Trophoblast cell (in vitro differentiated cells and primary cell): Measurements from ENCODE around the gene ENO1.

Experiments
- DNase-seq, 2 donors: peaks; one replicate each; pipeline ENCODE4 v3.0.0-alpha.2; 2016
- H2AFZ ChIP-seq: 2 replicates; pipeline ENCODE4 v1.6.1; 2013; ENCODE audit warnings: low read length, moderate library complexity, mild to moderate bottlenecking; ENCODE audit not compliant: insufficient read depth, poor library complexity
- H2AK5ac ChIP-seq: 2 replicates; pipeline ENCODE4 v1.6.1; 2013; ENCODE audit warnings: mild to moderate bottlenecking, low read length
- H2BK120ac ChIP-seq: 2 replicates; pipeline ENCODE4 v1.6.1; 2013; ENCODE audit warnings: low read length, mild to moderate bottlenecking, moderate library complexity; ENCODE audit not compliant: insufficient read depth, poor library complexity
- H2BK12ac ChIP-seq: 2 replicates; pipeline ENCODE4 v1.6.1; 2013; ENCODE audit warnings: mild to moderate bottlenecking, low read length, moderate library complexity
- H2BK5ac ChIP-seq: 2 replicates; pipeline ENCODE4 v1.6.1; 2013; ENCODE audit warnings: low read length, low read depth, moderate library complexity, mild to moderate bottlenecking; ENCODE audit not compliant: poor library complexity
- H3K14ac ChIP-seq: 2 replicates; pipeline ENCODE4 v1.6.1; 2013; ENCODE audit warnings: mild to moderate bottlenecking, low read length
- H3K18ac ChIP-seq: 2 replicates; pipeline ENCODE4 v1.6.1; 2013; ENCODE audit warnings: mild to moderate bottlenecking, low read length
- H3K23ac ChIP-seq: 2 replicates; pipeline ENCODE4 v1.6.1; 2013; ENCODE audit warnings: low read length
- H3K27ac ChIP-seq: 2 replicates; pipeline ENCODE4 v1.5.1; 2013; ENCODE audit warnings: low read depth, mild to moderate bottlenecking, inconsistent platforms, low read length, moderate library complexity
- H3K27me3 ChIP-seq: 2 replicates; pipeline ENCODE4 v1.6.1; 2013; ENCODE audit warnings: inconsistent platforms, mild to moderate bottlenecking, low read length, moderate library complexity; ENCODE audit not compliant: insufficient read depth
- H3K36me3 ChIP-seq, 2 experiments: 1 replicate in 1 of 2; 2 replicates in 1 of 2; pipeline ENCODE4 v1.6.1; 2013; ENCODE audit warnings: low read length in 2 of 2, mild to moderate bottlenecking in 2 of 2, moderate library complexity in 1 of 2; ENCODE audit not compliant: insufficient read depth in 2 of 2, control insufficient read depth in 1 of 2
- H3K4ac ChIP-seq: 2 replicates; pipeline ENCODE4 v1.6.1; 2013; ENCODE audit warnings: low read depth, mild to moderate bottlenecking, low read length, moderate library complexity
- H3K4me1 ChIP-seq, 2 experiments: 1 replicate in 1 of 2; 2 replicates in 1 of 2; pipeline ENCODE4 v1.6.1; 2013; ENCODE audit warnings: low read length in 2 of 2, mild to moderate bottlenecking in 2 of 2, moderate library complexity in 1 of 2; ENCODE audit not compliant: insufficient read depth in 2 of 2, control insufficient read depth in 1 of 2
- H3K4me2 ChIP-seq: 2 replicates; pipeline ENCODE4 v1.6.1; 2013; ENCODE audit warnings: inconsistent platforms, mild to moderate bottlenecking, low read length, moderate library complexity
- H3K4me3 ChIP-seq: 2 replicates; pipeline ENCODE4 v1.5.1; 2013; ENCODE audit warnings: mild to moderate bottlenecking, low read depth, low read length, inconsistent platforms
- H3K79me1 ChIP-seq: one replicate; pipeline ENCODE4 v1.6.1; 2013; ENCODE audit warnings: low read length
- H3K79me2 ChIP-seq: 2 replicates; pipeline ENCODE4 v1.6.1; 2013; ENCODE audit warnings: low read length, mild to moderate bottlenecking; ENCODE audit not compliant: control insufficient read depth, insufficient read depth, poor library complexity
- H3K9ac ChIP-seq: 2 replicates; pipeline ENCODE4 v1.6.1; 2013; ENCODE audit warnings: mild to moderate bottlenecking, low read length
- H3K9me3 ChIP-seq: 2 replicates; pipeline ENCODE4 v1.6.1; 2013; ENCODE audit warnings: low read depth, mild to moderate bottlenecking, control low read depth, inconsistent platforms, low read length; ENCODE audit not compliant: insufficient read depth
- H4K12ac ChIP-seq: 2 replicates; pipeline ENCODE4 v1.6.1; 2013; ENCODE audit warnings: low read depth, mild to moderate bottlenecking, low read length, moderate library complexity
- H4K8ac ChIP-seq: 2 replicates; pipeline ENCODE4 v1.6.1; 2013; ENCODE audit warnings: low read depth, mild to moderate bottlenecking, low read length, moderate library complexity
- H4K91ac ChIP-seq: one replicate; pipeline ENCODE4 v1.6.1; 2013; ENCODE audit warnings: low read depth, mild to moderate bottlenecking, low read length, moderate library complexity
- WGBS: extraction: QIAGEN DNeasy Blood & Tissue Kit; methylation state at CpG from one replicate; pipeline ENCODE4 v1.1.7; 2013; ENCODE audit warnings: missing lambda C conversion rate; ENCODE audit not compliant: insufficient read length, insufficient coverage; ENCODE audit errors: extremely low coverage; 5-methylcytosine and 5-hydroxymethylcytosine counted together

The ENO1 gene

DNA sequence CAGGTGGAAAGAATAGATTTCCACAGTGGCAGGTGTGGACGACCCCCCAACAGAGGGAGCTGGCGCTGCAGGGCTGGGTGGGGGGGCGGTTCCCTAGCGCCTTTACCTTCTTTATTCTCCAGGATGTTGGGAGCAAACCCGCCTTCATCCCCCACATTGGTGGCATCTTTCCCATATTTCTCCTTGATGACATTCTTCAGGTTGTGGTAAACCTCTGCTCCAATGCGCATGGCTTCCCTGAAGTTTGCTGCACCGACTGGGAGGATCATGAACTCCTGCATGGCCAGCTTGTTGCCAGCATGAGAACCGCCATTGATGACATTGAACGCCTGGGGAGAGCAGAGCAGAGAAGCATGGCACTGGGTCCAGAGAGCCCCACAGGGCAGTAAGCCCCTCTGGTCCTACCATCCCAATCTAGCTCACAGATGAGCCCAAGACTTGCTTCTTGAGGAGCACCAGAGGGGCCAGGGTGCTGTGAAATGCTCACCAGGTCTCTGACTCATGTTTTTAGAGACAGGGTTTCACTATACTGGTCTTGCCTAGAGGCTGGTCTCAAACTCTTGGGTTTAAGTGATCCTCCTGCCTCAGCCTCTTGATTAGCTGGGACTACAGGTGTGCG is 12.2 kb downstream of the ENO1 start:
- Histone ChIP-seq H2BK5ac (no peak overlapping the region), H4K12ac (no peak overlapping the region), H3K23ac (no peak overlapping the region), H2BK120ac (no peak overlapping the region), H3K4ac (no peak overlapping the region), H3K18ac (no peak overlapping the region), H3K4me3 (no peak overlapping the region), H2BK12ac (no peak overlapping the region), H3K36me3 (peaks cover 80 to 93% of the 10 kb centered on the region in 2 experiments), H3K9me3 (no peaks in the 10 kb centered on the region), H2AFZ (no peak overlapping the region), H3K4me1 (peaks cover 4% of the 10 kb centered on the region in 2 experiments), H3K14ac (no peak overlapping the region), H4K8ac (no peak overlapping the region), H3K27me3 (no peaks in the 10 kb centered on the region), H3K27ac (no peak overlapping the region), H4K91ac (no peak overlapping the region), H3K79me2 (no peaks in the 10 kb centered on the region), H3K9ac (no peak overlapping the region), H3K4me2 (no peak overlapping the region), H2AK5ac (no peak overlapping the region), H3K79me1 (no peaks in the 10 kb centered on the region)
- no CpG with 5 or more reads among the region's 10 CpGs for WGBS
- no peak for DNase-seq

DNA sequence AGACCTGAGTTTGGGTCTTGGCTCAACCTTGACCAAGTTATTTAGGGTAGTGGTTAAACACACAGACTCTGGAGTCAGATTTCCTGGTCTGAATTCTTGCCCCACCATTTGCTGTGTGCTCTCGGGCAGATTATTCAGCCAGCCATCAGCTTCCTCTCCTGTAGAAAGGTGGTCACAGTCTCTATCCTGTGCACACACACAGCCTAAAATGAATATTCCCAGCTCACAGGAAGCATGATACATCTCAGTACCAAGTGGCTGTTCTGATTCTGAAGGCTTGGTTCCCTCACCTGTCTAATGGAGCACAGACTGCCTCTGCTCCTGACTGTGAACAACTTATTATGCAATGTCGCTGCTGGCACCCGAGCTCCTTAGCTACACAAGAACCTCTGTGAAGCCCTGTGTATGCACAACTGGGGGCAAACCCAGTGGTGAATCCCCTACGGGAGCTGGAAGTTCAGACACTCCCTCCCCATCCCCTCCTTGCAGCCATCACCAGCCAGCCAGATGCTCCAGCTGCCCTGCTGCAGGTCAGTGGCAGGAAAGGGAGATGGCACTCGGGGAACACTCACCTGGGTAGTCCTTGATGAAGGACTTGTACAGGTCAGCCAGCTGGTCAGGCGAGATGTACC is 13.7 kb downstream of the ENO1 start:
- no peaks in the 10 kb centered on the region for H3K27me3 ChIP-seq
- no peak overlapping the region for H3K18ac ChIP-seq
- no peak overlapping the region for H4K8ac ChIP-seq
- H3K27ac ChIP-seq = no peak overlapping the region
- H3K36me3 ChIP-seq = peaks cover 80 to 93% of the 10 kb centered on the region in 2 experiments
- no peak for DNase-seq
- H3K9ac ChIP-seq = no peak overlapping the region
- no peak overlapping the region for H3K4me3 ChIP-seq
- H3K14ac ChIP-seq = no peak overlapping the region
- no peaks in the 10 kb centered on the region for H3K4me1 ChIP-seq
- H2AK5ac ChIP-seq = no peak overlapping the region
- H4K91ac ChIP-seq = no peak overlapping the region
- no peak overlapping the region for H3K4me2 ChIP-seq
- H3K79me1 ChIP-seq = no peaks in the 10 kb centered on the region
- no peak overlapping the region for H2BK120ac ChIP-seq
- no CpG with 5 or more reads among the region's 6 CpGs for whole genome bisulfite sequencing
- H4K12ac ChIP-seq = no peak overlapping the region
- no peaks in the 10 kb centered on the region for H3K79me2 ChIP-seq
- no peak overlapping the region for H3K4ac ChIP-seq
- no peak overlapping the region for H2BK12ac ChIP-seq
- H3K23ac ChIP-seq = no peak overlapping the region
- no peaks in the 10 kb centered on the region for H3K9me3 ChIP-seq
- H2AFZ ChIP-seq = no peak overlapping the region
- no peak overlapping the region for H2BK5ac ChIP-seq

DNA sequence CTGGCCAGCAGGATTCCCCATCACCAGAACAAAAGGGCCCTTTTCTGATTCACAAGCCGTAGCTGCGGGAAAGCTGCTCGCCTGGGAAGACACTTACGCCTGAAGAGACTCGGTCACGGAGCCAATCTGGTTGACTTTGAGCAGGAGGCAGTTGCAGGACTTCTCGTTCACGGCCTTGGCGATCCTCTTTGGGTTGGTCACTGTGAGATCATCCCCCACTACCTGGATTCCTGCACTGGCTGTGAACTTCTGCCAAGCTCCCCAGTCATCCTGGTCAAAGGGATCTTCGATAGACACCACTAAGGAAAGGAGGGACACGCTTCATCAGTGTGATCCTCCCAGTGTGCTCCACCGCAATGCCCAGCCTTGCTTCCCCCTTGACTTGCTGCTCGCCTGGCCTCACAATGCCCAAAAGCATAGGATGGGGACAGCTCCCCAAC is 14.7 kb downstream of the ENO1 start:
- H3K4me1 ChIP-seq = peaks cover 5 to 6% of the 10 kb centered on the region in 2 experiments
- no peak for DNase-seq
- H4K12ac ChIP-seq = no peak overlapping the region
- no peaks in the 10 kb centered on the region for H3K27me3 ChIP-seq
- no peak overlapping the region for H3K27ac ChIP-seq
- H3K79me2 ChIP-seq = peaks cover 1% of the 10 kb centered on the region
- peaks cover 79 to 92% of the 10 kb centered on the region in 2 experiments for H3K36me3 ChIP-seq
- no CpG with 5 or more reads among the region's 13 CpGs for WGBS
- no peaks in the 10 kb centered on the region for H3K79me1 ChIP-seq
- no peak overlapping the region for H2BK12ac ChIP-seq
- H4K8ac ChIP-seq = no peak overlapping the region
- H3K18ac ChIP-seq = no peak overlapping the region
- no peaks in the 10 kb centered on the region for H3K9me3 ChIP-seq
- no peak overlapping the region for H2AFZ ChIP-seq
- H3K23ac ChIP-seq = no peak overlapping the region
- H2BK120ac ChIP-seq = no peak overlapping the region
- H3K14ac ChIP-seq = no peak overlapping the region
- no peak overlapping the region for H4K91ac ChIP-seq
- no peak overlapping the region for H3K4me2 ChIP-seq
- H3K9ac ChIP-seq = no peak overlapping the region
- H3K4me3 ChIP-seq = no peak overlapping the region
- H3K4ac ChIP-seq = no peak overlapping the region
- no peak overlapping the region for H2AK5ac ChIP-seq
- no peak overlapping the region for H2BK5ac ChIP-seq

DNA sequence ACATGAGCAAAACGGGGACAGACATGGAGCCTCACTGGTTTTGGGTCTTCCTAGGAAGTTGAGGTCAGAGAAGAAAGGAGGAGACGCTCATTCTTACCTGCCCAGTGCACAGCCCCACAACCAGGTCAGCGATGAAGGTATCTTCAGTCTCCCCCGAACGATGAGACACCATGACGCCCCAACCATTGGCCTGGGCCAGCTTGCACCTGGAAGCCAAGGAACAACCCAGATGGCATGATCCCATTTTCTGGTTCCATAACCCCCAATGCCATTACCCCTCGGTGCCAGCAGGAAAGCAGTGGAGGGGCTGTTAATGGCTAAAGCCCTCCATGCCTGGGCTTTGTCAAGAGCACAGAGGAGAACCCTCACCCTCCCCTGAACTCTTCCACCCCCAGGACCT is 15.3 kb downstream of the ENO1 start:
- Histone ChIP-seq H3K27ac (no peak overlapping the region), H3K4me1 (peaks cover 7 to 10% of the 10 kb centered on the region in 2 experiments), H3K79me1 (no peaks in the 10 kb centered on the region), H4K91ac (no peak overlapping the region), H3K36me3 (peaks cover 78 to 89% of the 10 kb centered on the region in 2 experiments), H3K4me3 (no peak overlapping the region), H3K9ac (no peak overlapping the region), H4K12ac (no peak overlapping the region), H3K4ac (no peak overlapping the region), H2BK5ac (no peak overlapping the region), H2BK120ac (no peak overlapping the region), H2BK12ac (no peak overlapping the region), H3K79me2 (peaks cover 1% of the 10 kb centered on the region), H3K23ac (no peak overlapping the region), H3K9me3 (no peaks in the 10 kb centered on the region), H2AK5ac (no peak overlapping the region), H4K8ac (no peak overlapping the region), H3K14ac (no peak overlapping the region), H3K27me3 (no peaks in the 10 kb centered on the region), H2AFZ (no peak overlapping the region), H3K4me2 (no peak overlapping the region), H3K18ac (no peak overlapping the region)
- no peak for DNase-seq
- no CpG with 5 or more reads among the region's 7 CpGs for WGBS
